ENCODE data around the gene LRSAM1. TPM values are rescaled to one million over a fixed set of nuclear protein-coding genes. Genes with fewer than 3 reads are reported as not detected.

The LRSAM1 gene
- total RNA-seq, 1 experiment from 2014 or later, result 13.0 TPM

DNA sequence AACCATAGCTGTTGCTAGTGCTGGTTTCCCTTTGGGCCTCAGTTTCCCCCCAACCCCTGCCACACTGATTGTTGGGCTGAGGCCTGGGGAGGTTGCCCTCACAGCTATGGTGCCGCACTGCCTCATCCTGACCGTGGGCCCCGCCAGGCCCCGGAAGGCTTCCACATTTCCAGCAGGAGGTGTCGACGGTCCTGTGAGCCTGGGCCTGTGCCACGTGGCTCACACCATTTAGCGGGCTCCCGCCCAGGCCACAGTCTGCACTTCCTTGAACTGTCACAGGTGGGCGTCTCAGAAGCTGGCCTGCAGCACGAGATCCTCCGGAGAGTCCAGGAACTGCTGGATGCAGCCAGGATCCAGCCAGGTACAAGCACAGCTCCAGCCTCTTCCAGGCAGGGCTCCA, 45.7 kb downstream of the LRSAM1 start:
- DNase-seq (ENCODE audit: low read depth), result no peak

GRCh38 chr9:127497656-127498290, 46.5 kb downstream of the LRSAM1 start:
- DNase-seq (ENCODE audit: low read depth), result no peak

- no peak for DNase-seq (ENCODE audit: low read depth)
These were observed 47.0 kb downstream of the LRSAM1 start for GRCh38 chr9:127498298-127498697.

DNA sequence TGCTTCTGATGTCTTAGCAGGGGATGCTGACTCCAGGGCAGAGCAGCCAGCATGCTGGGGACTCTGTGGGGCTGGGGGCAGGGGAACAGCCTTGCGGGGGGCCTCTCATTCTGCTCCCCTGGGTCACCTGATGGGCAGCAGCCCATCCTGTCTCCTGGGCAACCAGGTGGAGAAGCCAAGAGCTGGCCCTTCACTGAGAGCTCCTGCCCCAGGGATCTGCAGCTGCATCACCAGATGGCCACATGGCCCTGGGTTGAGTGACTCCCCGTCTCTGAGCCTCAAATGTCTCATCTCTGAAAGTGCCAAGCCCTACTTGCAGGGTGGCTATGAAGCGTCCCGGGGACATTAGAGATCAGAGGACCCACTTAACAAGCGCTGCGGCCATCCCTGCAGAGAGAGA, 49.1 kb downstream of the LRSAM1 start:
- no peak for DNase-seq (ENCODE audit: low read depth)

DNA sequence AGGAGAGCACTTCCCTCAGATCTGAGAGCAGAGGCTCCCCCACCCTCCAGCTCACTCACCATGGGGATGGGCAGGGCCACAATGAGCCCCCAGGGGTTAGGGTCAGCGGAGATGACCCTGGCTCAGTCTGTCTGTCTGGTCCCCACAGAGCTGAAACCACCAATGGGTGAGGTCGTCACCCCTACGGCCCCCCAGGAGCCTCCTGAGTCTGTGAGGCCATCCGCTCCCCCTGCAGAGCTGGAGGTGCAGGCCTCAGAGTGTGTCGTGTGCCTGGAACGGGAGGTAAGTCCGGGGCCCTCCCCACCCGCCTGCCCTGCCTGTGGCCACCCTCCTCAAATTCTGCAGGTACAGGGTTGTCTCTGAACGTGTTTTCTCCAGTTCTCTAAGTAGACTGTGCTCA, 49.6 kb downstream of the LRSAM1 start:
- no peak for DNase-seq (ENCODE audit: low read depth)

DNA sequence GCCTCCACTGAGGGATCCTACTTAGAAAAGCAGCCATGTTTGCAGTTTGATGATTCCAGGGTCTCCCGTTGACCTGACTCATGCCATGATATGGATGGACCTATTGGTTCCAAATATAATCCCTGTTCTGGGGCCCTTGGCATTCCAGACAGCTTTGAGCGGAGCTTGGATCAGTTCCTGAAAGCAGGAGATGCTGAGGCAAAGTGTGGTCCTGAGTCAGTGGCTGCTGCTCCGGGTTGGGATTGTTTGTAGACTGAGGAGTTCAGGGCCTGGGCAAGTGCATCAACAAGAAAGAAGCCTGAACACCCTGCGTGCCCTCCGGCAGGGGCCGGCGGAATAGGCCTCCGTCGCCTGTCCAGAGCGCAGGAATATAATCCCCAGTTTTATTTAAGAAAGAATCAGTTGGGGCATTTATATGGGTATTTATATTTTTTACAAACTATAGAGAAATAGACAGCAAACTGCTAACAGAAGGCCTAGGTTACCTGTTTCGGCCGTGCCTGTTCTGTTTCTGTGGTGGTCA, 50.6 kb downstream of the LRSAM1 start:
- no peak for DNase-seq (ENCODE audit: low read depth)

DNA sequence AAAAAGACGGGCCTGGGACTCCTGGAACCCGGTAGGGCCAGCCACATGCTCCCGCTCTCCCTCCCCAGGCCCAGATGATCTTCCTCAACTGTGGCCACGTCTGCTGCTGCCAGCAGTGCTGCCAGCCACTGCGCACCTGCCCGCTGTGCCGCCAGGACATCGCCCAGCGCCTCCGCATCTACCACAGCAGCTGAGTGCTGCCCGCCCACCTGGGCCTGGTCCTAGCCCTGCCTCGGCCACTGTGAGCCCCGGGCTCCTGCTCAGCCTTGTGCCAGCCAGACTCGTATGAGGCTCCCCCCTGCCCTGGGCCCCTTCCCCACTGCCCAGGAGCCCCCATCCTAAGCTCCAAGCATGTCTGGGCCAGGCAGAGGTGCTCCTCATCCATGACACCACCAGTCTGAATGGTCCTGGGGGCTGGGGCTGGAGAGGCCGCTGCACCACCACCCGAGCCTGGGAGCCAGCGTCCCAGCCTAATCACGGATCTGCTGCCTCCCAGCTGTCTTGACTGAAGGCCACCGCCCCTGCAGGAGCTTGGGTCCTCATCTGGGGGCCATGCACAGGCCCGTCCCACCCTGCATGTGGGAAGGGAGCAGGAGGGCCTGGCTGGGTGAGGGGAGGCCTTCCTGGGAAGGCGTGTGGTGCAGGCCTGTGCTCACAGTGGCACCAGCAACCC, 51.5 kb downstream of the LRSAM1 start:
- no peak for DNase-seq (ENCODE audit: low read depth)

DNA sequence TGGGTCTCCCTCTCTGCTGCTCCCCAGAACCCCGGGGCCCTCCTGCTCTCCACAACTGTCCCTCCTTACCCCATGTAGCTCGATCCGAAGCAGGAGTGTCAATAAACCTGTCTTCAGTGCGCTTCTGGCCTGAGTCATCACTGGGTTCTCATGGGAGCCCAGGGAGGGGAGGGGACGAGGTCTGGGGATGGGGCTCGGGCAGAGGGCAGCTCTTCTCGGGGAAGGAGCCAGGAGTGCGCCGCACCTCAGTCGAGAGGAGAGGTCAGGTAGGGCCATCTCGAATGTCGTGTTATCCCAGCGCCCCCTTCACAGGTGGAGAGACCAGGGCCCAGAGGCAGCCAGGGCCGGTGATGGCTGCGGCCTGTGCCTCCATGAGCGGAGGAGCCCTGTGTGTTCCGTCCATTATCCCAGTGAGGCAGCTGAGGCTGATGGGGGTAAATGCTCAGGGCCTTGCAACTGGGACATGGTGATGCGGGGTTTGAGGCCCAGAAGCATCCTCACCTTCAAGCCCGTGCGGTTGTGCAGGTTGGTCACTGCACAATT, 52.1 kb downstream of the LRSAM1 start:
- no peak for DNase-seq (ENCODE audit: low read depth)

DNA sequence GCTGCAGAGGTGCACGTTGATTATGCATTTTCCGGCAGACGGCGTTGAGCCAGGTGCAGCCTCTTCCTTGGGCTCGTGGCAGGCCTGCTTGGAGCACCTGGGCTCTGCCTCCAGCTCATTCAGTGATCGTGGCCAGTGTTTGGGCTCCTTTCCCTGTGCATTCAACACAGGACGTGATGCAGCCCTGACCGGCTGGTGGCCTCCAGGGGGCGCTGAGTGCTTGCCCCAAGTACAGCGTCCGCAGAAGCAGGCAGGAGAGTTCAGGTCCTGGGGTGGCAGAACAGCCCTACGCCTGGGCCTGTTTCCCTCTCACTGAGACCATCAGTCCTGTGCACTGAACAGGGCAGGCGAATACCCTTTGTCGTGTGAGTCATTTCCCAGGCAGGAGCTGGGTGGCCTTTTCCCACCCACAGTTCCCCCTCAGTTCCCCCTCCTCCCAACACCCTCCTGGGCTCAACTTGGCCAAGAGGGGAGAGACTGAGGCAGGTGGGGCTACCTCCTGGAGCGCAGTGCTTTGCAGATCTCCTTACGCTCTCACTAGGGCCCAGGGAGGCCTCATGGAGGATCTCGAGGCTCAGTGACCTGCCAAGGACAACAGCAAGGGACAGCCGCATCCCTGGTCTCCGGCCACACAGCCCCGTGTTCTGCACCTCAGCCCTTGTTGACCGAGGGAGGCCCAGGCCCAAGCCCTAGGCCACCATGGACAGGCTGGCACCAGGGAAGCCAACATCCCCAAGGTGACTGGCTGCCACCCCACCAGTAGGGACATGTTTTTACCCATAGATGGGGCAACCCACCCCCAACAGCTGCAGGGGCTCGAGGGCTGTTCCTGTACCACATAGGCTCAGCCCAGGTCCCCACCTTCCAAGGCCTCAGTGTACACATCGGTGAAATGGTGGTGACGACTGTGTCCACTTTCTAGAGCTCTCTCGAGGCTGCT, 52.9 kb downstream of the LRSAM1 start:
- peak; percentile 77 for DNase-seq (ENCODE audit: low read depth)

- DNase-seq (ENCODE audit: low read depth), result no peak
These were observed 53.6 kb downstream of the LRSAM1 start for GRCh38 chr9:127504887-127505251.

- DNase-seq (ENCODE audit: low read depth), result no peak
These were observed 54.2 kb downstream of the LRSAM1 start for GRCh38 chr9:127505396-127506116.

DNA sequence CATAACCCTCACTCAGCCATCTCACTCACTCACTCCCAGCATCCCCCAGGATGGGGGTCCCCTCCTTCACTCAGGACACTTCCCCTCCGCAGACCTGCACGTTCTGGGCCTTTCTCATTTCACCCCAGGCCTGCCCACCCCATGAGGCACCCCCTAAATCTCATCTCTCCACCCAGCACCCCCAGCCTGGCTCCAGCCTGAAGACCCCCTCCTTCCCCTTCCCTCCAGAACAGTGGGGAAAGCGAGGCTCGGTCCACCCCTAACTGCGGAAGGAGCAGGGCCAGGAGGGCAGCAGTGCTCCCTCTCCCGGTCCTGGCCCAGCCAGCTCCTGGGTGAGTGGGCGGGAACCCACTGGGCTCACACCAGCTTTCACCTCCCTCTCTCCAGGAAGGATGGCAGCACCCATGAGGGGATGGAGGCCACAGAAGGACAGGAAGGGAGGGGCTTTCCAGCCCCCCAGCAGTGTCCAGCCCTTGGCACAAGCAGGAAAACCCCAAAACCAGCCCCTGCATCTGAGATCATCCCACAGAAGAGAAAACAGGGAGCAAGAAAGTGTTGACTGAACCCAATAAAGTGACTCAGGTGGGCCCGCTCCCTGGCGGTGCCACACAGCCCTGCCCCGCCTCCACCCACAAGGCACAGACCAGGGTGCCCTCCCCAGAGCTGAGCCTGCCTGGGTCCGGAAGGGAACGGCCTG, 55.0 kb downstream of the LRSAM1 start:
- DNase-seq (ENCODE audit: low read depth), result no peak

DNA sequence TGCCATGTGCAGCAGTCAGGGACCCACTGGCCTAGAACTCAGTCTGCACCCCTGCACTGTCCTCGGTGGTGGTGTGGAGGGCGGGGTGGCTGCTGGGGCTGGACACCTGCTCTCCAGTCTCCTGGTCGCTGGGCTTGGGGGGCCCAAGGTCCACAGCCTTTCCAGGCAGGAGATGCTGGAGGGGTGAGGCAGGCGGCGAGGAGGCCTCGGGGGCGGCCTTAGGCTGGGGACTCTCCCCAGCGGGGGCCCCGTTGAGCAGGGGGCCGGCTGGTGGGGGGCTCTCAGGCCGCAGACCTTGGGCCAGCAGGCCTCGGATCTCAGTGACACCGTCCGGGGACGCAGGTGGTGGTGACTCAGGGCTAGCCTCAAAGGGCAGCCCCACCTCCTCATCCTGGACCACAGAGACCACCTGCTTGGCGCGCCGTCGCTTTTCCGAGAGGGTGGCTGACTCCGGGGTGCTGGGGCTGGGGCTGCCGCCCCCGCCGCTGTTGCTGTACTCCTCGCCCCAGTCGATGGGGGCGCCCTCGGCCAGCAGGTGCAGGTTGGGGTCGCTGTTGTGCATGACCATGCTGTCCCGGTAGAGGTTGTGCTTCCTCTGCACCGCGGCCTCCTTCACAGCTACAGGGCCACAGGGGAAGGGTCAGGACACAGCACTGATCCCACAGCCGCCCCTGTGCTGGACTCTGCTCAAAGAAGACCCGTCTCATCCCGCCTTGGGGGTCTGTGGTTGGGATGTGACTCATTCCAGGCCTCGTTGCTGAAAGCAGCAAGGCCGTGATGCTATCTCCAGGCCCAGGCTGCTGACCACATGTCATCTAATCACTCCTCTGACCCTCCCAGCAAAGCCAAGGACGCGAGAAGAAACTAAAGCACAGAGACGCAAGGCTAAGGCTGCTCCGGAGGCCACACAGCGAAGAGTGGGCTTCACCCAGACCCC, 55.8 kb downstream of the LRSAM1 start:
- peak; percentile 76 for DNase-seq (ENCODE audit: low read depth)

GRCh38 chr9:127507751-127508648, 56.7 kb downstream of the LRSAM1 start:
- DNase-seq (ENCODE audit: low read depth), result no peak

- no peak for DNase-seq (ENCODE audit: low read depth)
These were observed 57.6 kb downstream of the LRSAM1 start for GRCh38 chr9:127508901-127509260.

- DNase-seq (ENCODE audit: low read depth), result no peak
These were observed 58.1 kb downstream of the LRSAM1 start for GRCh38 chr9:127509261-127509954.

- no peak for DNase-seq (ENCODE audit: low read depth)
These were observed 58.6 kb downstream of the LRSAM1 start for GRCh38 chr9:127509955-127510299.

GRCh38 chr9:127514468-127514867, 63.2 kb downstream of the LRSAM1 start:
- DNase-seq (ENCODE audit: low read depth), result no peak

Data from HT1080 (cell line).